T-helper 1 cell treated with Interleukin-12 subunit alpha and Interleukin-12 subunit beta and Interleukin-4 antibody, amounts not matched to agents 30 μg/mL and 1 μg/mL, for 36 hours (primary cell): ENCODE measurements around the gene CACNA1C.

Experiments used
- H3K27ac Mint-ChIP-seq: one replicate; pipeline ENCODE4 v1.8.0; 2021; ENCODE audit warnings: mild to moderate bottlenecking, mixed read lengths
- H3K27me3 Mint-ChIP-seq: one replicate; pipeline ENCODE4 v1.8.0; 2021; ENCODE audit warnings: low read depth, mixed read lengths
- H3K36me3 Mint-ChIP-seq: one replicate; pipeline ENCODE4 v1.8.0; 2021; ENCODE audit warnings: low read depth, mixed read lengths
- H3K4me1 Mint-ChIP-seq: one replicate; pipeline ENCODE4 v1.8.0; 2021; ENCODE audit warnings: low read depth, mixed read lengths
- H3K4me3 Mint-ChIP-seq: one replicate; pipeline ENCODE4 v1.8.0; 2021; ENCODE audit warnings: mild to moderate bottlenecking, moderate library complexity, mixed read lengths
- H3K9me3 Mint-ChIP-seq: one replicate; pipeline ENCODE4 v1.8.0; 2021; ENCODE audit warnings: mixed read lengths

Gene CACNA1C

GRCh38 chr12:2359725-2360629, 307.2 kb downstream of the CACNA1C start:
- H3K27ac Mint-ChIP-seq, result peak overlapping the region; percentile 6
- H3K4me1 Mint-ChIP-seq, result peaks cover 56% of the 10 kb centered on the region
- H3K4me3 Mint-ChIP-seq, result peak overlapping the region; percentile 12
- H3K36me3 Mint-ChIP-seq, result peaks cover 7% of the 10 kb centered on the region
- H3K9me3 Mint-ChIP-seq, result no peaks in the 10 kb centered on the region
- H3K27me3 Mint-ChIP-seq, result peaks cover 12% of the 10 kb centered on the region

GRCh38 chr12:2360630-2361170, 307.9 kb downstream of the CACNA1C start:
- Mint-ChIP-seq H3K9me3 (no peaks in the 10 kb centered on the region), H3K4me3 (no peak overlapping the region), H3K27me3 (peaks cover 12% of the 10 kb centered on the region), H3K27ac (no peak overlapping the region), H3K4me1 (peaks cover 57% of the 10 kb centered on the region), H3K36me3 (peaks cover 7% of the 10 kb centered on the region)

GRCh38 chr12:2363836-2364609, 311.2 kb downstream of the CACNA1C start:
- Mint-ChIP-seq H3K27me3 (peaks cover 26% of the 10 kb centered on the region), H3K36me3 (peaks cover 3% of the 10 kb centered on the region), H3K4me1 (peaks cover 37% of the 10 kb centered on the region), H3K27ac (no peak overlapping the region), H3K9me3 (no peaks in the 10 kb centered on the region), H3K4me3 (peak overlapping the region; percentile 68)

- H3K9me3 Mint-ChIP-seq, result no peaks in the 10 kb centered on the region
- H3K36me3 Mint-ChIP-seq, result peaks cover 3% of the 10 kb centered on the region
- peaks cover 24% of the 10 kb centered on the region for H3K27me3 Mint-ChIP-seq
- peaks cover 31% of the 10 kb centered on the region for H3K4me1 Mint-ChIP-seq
- no peak overlapping the region for H3K4me3 Mint-ChIP-seq
- H3K27ac Mint-ChIP-seq, result no peak overlapping the region
Measured at GRCh38 chr12:2364631-2365051, 311.9 kb downstream of the CACNA1C start.

- H3K27ac Mint-ChIP-seq, result no peak overlapping the region
- peaks cover 22% of the 10 kb centered on the region for H3K4me1 Mint-ChIP-seq
- no peak overlapping the region for H3K4me3 Mint-ChIP-seq
- peaks cover 3% of the 10 kb centered on the region for H3K36me3 Mint-ChIP-seq
- H3K9me3 Mint-ChIP-seq, result no peaks in the 10 kb centered on the region
- peaks cover 41% of the 10 kb centered on the region for H3K27me3 Mint-ChIP-seq
Measured at GRCh38 chr12:2366711-2367110, 313.9 kb downstream of the CACNA1C start.

- H3K36me3 Mint-ChIP-seq, result no peaks in the 10 kb centered on the region
- H3K9me3 Mint-ChIP-seq, result no peaks in the 10 kb centered on the region
- peaks cover 57% of the 10 kb centered on the region for H3K27me3 Mint-ChIP-seq
- peaks cover 6% of the 10 kb centered on the region for H3K4me1 Mint-ChIP-seq
- no peak overlapping the region for H3K27ac Mint-ChIP-seq
- no peak overlapping the region for H3K4me3 Mint-ChIP-seq
Measured at GRCh38 chr12:2372178-2372577, 319.4 kb downstream of the CACNA1C start.

- no peak overlapping the region for H3K4me3 Mint-ChIP-seq
- no peaks in the 10 kb centered on the region for H3K36me3 Mint-ChIP-seq
- H3K27ac Mint-ChIP-seq, result no peak overlapping the region
- H3K4me1 Mint-ChIP-seq, result peaks cover 10% of the 10 kb centered on the region
- no peaks in the 10 kb centered on the region for H3K9me3 Mint-ChIP-seq
- peaks cover 59% of the 10 kb centered on the region for H3K27me3 Mint-ChIP-seq
Measured at GRCh38 chr12:2372735-2373134, 319.9 kb downstream of the CACNA1C start.

GRCh38 chr12:2373307-2373706, 320.5 kb downstream of the CACNA1C start:
- peaks cover 55% of the 10 kb centered on the region for H3K27me3 Mint-ChIP-seq
- H3K9me3 Mint-ChIP-seq, result no peaks in the 10 kb centered on the region
- no peak overlapping the region for H3K4me3 Mint-ChIP-seq
- H3K27ac Mint-ChIP-seq, result no peak overlapping the region
- H3K4me1 Mint-ChIP-seq, result peaks cover 16% of the 10 kb centered on the region
- H3K36me3 Mint-ChIP-seq, result no peaks in the 10 kb centered on the region

- Mint-ChIP-seq H3K36me3 (peaks cover 2% of the 10 kb centered on the region), H3K27me3 (peaks cover 50% of the 10 kb centered on the region), H3K27ac (no peak overlapping the region), H3K9me3 (peaks cover 3% of the 10 kb centered on the region), H3K4me1 (peaks cover 22% of the 10 kb centered on the region), H3K4me3 (no peak overlapping the region)
Measured at GRCh38 chr12:2374092-2374906, 321.5 kb downstream of the CACNA1C start.

- H3K27me3 Mint-ChIP-seq, result peaks cover 49% of the 10 kb centered on the region
- H3K4me3 Mint-ChIP-seq, result no peak overlapping the region
- H3K36me3 Mint-ChIP-seq, result peaks cover 2% of the 10 kb centered on the region
- H3K4me1 Mint-ChIP-seq, result peaks cover 35% of the 10 kb centered on the region
- no peak overlapping the region for H3K27ac Mint-ChIP-seq
- H3K9me3 Mint-ChIP-seq, result peaks cover 3% of the 10 kb centered on the region
Measured at GRCh38 chr12:2375871-2376270, 323.1 kb downstream of the CACNA1C start.

- peaks cover 3% of the 10 kb centered on the region for H3K9me3 Mint-ChIP-seq
- H3K4me3 Mint-ChIP-seq, result no peak overlapping the region
- H3K36me3 Mint-ChIP-seq, result peaks cover 2% of the 10 kb centered on the region
- peaks cover 37% of the 10 kb centered on the region for H3K4me1 Mint-ChIP-seq
- peaks cover 41% of the 10 kb centered on the region for H3K27me3 Mint-ChIP-seq
- no peak overlapping the region for H3K27ac Mint-ChIP-seq
Measured at GRCh38 chr12:2376908-2377657, 324.3 kb downstream of the CACNA1C start.

- H3K4me3 Mint-ChIP-seq, result peak overlapping the region; percentile 52
- peak overlapping the region; percentile 82 for H3K27ac Mint-ChIP-seq
- peaks cover 49% of the 10 kb centered on the region for H3K27me3 Mint-ChIP-seq
- H3K36me3 Mint-ChIP-seq, result peaks cover 2% of the 10 kb centered on the region
- H3K4me1 Mint-ChIP-seq, result peaks cover 37% of the 10 kb centered on the region
- H3K9me3 Mint-ChIP-seq, result peaks cover 3% of the 10 kb centered on the region
Measured at GRCh38 chr12:2378835-2379330, 326.1 kb downstream of the CACNA1C start.

- peaks cover 48% of the 10 kb centered on the region for H3K27me3 Mint-ChIP-seq
- peaks cover 2% of the 10 kb centered on the region for H3K36me3 Mint-ChIP-seq
- H3K9me3 Mint-ChIP-seq, result peaks cover 3% of the 10 kb centered on the region
- H3K27ac Mint-ChIP-seq, result no peak overlapping the region
- peaks cover 35% of the 10 kb centered on the region for H3K4me1 Mint-ChIP-seq
- no peak overlapping the region for H3K4me3 Mint-ChIP-seq
Measured at GRCh38 chr12:2380946-2381345, 328.2 kb downstream of the CACNA1C start.
